Activated CD8-positive, alpha-beta memory T cell treated with anti-CD3 and anti-CD28 coated beads, Interleukin-2, amount 50 U/mL, for 24 hours (primary cell): ENCODE data around the gene CGNL1.

ENCODE experiments used
- DNase-seq: peaks from one replicate; pipeline ENCODE4 v3.0.0-alpha.2; 2020; ENCODE audit errors: extremely low read depth

The CGNL1 gene

DNA sequence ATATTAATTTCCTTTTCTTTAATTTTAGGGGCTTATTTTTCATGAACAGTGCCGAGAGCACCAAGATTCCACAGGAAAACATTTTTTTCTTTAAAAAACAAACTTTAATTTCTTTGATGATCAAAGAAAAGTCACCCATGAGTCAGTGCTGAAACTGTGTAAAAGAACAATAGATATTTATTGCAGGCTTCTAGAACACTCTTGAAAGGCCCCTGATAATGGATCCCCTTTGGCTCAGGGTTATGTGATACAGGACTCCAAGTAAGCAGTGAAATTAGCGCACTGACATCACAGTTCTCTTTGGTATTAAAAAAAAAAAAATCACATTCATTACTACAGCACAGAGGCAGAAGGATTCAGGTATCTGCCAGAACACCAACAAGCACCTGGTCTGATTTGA is 149.3 kb downstream of the CGNL1 start:
- no peak for DNase-seq

DNA sequence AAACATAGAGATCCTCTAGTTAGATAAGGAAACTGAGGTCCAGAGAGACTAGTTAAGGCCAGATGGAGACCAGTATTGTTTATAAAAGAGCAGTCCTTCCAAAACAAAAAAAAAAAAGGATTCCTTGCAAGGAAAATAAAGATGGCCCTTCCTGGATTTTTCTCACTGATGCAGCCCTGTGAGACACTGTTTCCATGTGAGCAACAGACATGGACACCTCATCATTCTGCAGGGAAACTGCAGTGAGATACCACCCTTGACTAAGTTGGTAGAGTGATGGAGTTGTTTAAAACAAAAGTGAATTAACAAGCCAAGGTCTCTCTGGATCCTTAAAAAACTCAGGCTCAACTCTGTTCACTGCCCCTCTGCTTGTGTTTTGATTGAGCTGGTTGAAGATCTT is 149.8 kb downstream of the CGNL1 start:
- no peak for DNase-seq

DNA sequence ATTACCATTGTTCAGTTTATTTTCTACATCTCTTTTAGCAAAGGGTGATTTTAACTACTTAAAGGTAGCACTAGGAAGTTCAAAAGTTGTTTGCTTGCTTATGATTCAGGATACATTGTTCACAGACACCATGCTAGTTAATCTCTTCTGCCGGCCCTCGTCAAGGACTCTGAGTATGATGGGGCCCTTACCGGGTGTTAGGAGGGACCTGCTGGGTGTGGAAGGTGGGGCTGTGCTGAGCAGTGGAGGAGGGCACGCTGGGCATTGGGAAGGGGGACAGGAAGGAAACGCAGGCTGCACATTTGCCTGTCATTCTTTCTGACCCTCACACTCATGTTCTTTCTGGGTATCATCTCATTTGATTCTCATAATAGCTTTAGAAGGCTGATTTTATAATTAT is 150.3 kb downstream of the CGNL1 start:
- no peak for DNase-seq

DNA sequence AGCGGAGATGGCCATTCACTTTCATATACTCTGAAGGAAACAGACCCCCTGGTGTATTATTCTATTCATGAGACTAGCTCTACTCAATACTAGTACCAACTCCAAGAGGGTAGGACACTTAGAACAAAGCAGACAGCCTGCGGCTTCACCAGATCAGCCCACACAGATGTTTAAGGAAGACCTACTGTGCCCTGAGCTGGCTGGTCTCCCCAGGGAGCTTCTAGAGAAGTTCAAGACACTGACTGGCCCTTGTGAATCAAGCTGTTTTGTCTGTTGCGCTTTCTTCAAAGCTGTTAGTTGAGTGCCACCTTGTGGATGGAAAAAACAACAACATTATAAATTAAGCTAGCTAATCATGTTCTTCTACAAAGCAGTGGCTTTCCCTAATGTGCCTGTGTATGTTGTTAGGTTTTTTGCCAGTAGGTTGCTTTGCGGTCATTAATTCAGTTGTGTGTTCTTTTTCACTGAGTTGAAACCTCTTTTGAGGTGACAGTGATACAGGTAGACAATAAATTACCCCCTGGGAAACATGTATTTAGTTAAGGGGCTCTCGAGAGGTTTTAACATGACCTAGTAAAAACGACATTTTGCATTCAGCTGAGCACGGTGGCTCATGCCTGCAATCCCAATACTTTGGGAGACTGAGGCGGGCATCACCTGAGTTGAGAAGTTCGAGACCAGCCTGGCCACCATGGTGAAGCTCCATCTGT is 151.2 kb downstream of the CGNL1 start:
- DNase-seq, result no peak

DNA sequence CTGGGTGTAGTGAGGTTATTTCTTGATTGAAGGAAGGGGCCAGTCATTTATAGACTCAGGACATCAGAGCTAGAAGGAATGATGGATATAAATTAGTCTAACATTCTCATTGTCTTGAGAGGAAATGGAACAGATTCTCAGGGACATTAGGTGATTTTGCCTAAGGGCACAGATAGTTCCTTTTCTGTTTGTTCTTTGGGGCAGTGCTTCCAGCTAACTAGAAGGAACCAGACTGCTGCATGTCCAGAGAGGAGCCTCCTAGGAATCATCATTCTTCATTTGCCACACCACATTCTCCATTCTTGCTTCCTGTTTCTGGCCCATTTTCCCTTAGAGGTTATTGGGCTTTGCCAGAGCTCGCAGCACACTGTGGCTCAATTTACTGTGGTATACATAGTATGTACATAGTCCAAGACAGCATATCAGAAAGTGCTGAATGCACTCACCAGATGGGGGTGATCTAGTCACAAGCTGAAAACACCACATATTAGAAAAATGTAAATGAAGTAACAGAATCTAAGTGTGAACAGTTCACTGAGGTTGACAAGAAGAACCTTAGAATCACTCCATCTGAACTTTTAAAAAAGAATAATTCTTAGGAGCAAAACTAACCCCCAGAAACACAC is 152.7 kb downstream of the CGNL1 start:
- no peak for DNase-seq

DNA sequence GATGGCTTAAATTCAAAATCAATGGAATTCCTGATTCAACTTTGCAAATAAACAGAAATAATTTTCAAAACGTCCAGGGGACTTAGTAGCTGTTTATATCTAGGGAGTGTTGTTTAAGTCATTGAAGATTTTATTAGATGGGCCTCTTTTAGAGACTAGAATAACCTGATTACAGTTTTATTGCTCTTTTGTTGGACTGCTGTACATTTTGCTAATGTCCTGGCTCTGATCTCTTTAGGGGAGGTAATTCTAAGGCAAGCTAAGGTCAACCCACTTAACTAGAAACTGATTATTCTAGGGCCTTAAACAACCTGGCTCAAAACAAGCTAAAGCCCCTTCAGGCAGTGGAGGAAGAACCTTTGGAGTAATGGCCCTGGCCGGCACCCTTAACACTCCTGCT is 153.4 kb downstream of the CGNL1 start:
- no peak for DNase-seq

DNA sequence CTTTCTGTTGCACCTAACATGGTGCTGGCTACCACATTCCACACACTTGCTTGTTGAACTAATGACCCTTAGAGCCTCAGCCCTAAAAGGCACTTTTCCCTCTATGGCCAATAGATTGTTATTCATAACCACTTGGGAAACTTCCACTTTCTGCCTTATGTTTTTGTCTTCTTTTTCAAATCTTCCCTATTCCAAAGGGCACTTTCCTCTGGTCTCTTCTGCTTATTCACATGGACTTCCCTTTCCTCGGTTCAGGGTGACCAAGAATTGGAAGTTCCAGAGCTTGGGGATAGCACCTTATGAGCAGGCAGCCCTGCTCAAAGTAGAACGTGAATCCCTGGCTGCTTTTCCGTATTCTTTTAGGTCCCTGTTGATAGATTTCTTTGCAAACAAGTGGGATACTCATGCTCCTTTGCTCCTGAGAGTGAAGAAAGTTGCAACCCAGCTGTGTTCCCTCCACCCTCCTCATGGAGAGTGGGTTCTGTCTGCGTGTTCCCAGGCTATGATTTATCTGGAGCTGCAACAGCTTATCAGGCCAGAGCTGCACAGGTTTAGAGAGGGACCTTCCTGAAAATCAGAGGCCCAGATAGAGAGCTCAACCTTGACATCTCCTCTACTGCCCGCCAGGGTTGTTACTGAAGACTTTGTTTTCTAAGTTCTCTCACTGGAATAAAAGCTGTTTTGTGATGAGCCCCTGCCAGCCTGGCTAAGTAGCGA is 156.6 kb downstream of the CGNL1 start:
- no peak for DNase-seq

DNA sequence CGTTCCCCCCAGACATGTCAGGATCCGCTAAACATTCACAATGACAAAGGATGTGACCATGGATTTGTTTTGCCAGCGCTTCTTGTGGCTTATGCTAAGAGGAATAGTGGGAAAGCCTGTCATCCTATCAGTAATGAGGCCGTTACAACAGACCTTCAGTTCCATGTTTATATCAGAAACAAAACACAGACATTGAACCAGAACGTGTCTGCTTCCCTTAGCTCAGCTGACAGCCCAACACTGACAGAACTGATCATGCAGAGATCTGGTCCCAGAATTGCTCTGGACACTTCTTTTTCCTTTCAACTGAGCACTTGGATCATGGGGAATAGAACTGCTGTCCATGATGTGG is 157.1 kb downstream of the CGNL1 start:
- DNase-seq, result no peak

DNA sequence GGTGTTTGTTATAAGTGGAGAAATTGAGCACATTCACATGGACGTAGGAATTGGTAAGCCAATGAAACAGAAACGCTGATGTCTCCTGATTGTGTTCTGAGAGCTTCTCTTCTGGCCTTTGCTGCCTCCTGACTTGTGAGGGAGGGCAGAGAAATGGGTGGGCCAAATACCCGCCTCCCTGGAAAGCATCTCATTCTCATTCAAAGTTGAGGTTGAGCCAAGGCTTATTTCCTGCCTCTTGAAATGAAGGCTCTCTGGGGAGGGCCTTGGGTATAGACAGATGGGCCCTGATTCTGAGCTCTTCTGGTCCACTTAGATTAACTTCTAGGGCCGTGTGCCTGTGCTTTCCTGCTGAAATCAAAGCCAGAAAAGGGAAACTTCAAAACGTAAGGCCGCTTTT is 158.0 kb downstream of the CGNL1 start:
- DNase-seq, result no peak

DNA sequence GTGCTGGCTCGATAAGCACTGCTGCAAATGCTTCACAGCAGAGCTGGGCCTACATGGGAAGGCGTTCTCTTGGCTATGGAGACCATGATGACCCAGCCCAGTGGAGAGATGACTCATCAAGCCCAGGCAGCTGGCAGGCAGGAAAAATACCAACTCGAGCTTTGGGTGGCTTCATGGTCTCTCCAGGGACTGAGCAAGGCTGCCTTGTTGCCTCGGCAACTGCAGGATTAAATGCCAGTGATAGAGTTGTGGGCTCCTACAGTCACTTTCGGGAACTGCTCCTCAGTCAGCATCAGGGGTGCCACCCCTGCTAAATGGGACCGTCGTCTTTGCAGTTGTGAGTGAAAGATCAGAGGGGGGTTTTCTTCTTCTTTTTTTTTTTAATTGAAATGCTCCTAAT is 160.8 kb downstream of the CGNL1 start:
- no peak for DNase-seq

DNA sequence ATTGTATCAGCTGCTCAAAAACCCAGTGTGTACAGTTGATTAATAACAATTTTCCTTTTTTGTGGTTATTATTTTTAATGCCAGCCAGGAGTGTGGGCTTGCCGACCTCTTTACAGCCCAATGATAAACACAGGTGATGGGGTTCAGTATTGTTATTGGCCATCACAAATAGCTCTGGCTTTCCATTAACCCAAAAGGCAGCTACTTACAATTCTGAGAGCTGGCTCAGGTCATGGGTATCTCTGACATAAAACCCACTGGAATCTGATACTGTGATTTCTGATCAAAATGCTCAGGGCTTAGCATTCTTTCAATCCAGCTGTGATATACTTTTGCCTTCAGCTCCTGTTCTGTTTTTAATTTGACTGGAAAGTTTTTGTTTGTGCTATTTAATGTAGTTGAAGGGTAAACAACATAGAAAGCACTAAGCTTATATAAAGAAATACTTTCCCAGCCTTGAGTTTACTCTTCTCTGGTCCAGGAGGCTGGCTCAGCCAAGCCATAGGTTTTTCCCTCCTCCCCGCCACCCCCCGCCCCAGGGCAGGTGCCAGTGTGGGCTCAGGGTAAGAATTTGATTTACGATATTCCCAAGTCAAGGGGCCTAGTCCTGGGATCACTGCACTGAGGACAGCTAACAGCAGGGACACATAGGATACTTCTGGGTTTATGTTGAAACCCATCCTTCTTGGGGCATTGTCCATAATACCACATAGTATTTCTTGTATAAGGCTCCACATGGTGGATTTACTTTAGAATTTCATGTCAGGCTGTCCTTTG is 161.4 kb downstream of the CGNL1 start:
- no peak for DNase-seq

DNA sequence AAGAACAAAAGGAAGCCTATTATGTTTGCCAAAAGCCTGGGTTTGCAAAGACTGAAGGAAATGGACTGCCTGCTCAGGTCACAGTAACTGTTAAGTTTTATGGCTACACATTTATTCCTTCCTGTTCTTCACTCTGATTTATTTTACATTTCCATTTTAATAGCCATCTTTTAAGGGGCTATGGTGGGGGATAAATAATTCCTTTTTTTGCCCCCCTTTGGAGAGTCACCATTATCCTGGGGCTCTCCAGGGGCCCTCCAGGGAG is 161.9 kb downstream of the CGNL1 start:
- DNase-seq, result no peak

DNA sequence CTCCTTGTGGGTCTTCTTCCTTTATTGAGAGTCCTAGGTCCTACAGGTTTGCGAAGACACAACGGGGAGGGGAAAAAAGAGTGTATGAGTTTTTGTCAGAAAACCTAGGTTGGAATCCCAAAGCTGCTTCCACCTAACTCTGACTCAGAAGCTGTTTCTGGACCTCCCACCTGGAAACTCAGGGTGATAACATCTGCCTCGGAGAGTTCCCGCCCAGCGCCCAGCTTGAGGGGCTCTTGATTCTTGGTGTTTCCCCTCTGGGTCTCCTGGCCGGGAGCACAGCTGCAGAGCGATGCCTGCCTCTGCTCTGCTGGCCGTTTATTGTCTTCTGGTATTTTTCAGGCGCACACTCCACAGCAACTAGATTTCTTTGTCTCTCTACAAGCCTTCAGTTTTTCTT is 162.5 kb downstream of the CGNL1 start:
- no peak for DNase-seq

DNA sequence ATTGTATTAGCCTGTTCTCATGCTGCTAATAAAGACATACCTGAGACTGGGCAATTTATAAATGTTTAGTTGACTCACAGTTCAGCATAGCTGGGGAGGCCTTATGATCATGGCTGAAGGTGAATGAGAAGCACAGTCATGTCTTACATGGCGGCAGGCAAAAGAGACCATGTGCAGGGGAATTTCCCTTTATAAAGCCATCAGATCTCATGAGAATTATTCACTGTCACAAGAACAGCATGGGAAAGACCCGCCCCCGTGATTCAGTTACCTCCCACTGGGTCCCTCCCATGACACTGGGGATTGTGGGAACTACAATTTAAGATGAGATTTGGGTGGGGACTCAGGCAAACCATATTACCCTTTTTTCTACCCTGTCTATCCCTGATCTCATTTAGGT is 163.9 kb downstream of the CGNL1 start:
- no peak for DNase-seq

DNA sequence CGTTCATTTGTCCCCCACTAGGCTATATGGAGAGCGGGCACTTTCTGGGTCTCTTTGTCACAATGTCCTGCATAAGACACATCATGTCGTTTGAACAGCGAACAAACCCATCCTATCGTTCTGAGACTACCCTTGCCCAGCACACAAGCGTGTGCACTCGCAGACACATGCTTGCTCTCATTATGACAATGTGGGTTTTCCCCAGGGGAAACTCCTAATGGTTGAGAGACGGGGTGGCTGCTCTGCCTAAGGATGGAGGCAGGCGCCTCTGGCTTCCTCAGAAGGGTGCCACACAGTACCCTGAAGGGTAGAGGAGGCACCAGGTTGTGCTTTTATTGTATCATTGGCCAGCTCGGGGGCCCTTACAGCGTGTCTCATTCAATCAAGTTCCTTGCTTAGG is 164.4 kb downstream of the CGNL1 start:
- DNase-seq, result no peak

DNA sequence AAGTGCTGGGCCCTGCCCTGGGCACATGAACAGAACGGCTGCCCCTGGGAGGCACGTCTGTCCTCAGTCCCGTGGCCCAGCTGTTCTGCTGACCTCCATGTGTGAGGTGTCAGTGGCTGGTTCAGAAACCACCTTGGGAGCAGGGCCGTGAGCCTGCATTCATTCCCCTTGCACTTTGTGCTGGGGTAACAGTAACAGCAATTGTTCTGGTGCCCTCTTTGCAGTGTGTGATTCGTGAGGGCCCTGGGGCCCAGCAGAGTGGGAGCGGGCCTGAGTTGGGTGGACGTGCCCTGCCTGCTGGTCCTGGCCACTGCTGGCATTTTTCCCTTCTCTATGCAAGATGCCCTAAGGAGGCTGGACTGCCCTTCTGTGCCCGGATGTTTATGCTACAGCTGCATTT is 165.0 kb downstream of the CGNL1 start:
- no peak for DNase-seq

DNA sequence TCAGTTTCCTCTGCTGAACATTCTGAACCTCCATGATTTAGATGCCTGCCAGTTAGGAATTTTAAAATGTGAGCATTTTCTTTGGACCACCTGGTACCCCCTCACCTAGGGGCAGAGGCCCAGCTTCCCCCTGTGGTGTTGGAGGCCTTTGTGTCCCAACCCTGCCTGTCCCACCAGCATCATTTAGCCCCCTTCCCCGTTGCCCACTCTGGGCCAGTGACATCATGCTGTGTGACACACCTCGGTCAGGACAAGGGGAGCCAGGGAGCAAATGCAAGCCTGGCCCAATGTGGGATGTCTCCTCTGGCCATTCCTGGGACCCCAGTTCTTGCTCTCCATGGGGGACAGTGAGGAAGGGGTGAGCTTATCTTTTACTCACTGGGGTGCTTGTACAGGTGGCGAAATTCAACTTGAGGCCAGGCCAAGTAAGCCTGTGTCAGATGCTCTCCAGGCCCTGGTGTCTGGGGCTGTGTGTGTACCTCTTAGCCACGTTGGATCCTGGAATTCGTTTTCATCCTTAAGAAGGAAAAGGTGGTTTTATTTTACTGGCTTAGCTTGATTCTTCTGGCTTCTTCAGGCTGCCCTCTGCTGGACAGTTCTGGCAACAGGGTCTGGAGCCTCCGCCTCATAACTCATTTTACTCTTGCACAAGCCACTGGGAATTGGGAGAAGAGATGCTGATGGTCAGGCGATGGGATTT is 165.7 kb downstream of the CGNL1 start:
- no peak for DNase-seq

DNA sequence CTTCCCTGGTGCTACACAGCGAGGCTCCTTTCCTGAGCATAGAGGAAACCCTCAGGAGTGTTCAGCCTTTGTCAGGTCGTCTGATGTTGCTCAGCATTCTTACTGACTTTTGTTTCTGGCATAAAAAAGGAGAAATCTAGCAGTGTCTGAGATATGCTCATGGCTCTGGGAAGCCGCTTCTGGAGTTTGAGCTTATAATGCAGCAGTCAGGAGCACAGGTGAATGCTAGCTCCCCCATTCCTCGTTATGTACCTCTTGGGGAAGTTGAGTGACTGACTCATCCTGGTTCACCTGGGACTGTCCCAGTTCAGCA is 166.2 kb downstream of the CGNL1 start:
- no peak for DNase-seq

DNA sequence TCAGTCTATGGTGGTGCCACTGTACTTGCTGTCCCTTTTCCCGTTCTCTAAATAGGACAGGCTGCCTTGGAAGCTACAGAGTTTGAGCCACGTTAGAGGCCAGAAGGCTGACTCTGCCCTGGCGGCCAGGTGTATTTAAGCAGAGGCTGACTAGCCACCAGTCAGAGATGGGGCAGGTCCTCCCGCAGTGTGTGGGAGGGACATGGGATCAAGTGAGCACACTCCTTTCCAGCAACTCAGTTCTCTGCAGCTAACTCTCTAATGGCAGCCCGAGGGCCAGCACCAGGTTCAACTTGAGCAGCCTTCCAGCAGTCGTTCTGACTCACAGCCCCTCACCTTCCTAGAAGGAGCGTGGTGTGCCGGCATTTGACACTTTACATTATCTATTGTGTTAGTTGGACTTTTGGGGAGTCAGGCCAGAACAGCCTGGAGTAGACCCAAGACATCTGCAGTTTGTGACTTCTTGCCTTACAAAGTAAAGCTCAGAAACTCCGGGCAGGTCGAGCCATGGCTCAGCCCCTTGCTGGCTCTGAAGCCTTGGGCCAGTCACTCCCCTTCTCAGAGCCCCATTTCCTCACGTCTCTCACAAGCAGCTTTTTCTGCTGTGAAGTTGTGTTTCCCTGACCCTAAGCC is 168.7 kb downstream of the CGNL1 start:
- DNase-seq, result no peak

DNA sequence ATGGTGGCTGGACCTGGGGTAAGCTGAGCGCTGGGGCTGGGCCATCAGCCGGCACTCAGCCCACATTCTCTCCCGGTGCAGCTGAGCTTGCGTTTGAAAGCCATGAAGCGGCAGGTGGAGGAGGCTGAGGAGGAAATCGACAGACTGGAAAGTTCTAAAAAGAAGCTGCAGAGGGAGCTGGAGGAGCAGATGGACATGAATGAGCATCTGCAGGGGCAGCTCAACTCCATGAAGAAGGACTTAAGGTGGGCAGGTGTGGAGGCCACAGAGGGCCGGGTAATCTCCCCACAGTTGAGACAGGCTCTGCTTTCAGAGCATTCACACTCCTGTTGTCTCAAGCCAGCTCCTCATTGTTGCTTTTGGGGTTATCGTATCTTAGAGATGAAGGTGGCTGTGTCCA is 169.7 kb downstream of the CGNL1 start:
- no peak for DNase-seq

DNA sequence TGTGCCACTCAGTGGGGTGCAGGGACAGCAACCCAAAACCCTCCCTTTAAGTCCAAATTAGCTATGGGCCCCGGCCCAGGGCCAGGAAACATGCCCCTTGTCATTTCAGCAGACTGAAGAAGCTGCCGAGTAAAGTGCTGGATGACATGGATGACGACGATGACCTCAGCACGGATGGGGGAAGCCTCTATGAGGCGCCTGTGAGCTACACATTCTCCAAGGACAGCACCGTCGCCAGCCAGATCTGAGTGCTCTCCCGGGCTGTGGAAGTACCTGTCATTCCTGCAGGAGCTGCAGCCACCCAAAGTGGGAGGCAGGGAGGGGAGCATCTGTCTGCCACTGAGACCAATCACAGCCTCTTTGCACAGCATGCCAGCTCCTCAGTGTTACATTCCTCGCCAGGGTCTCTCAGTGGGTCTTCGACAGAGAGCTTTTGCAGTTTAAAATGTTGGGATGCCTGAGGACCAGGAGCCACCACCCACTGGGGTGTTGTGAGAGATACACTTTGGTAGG is 171.0 kb downstream of the CGNL1 start:
- DNase-seq, result no peak

DNA sequence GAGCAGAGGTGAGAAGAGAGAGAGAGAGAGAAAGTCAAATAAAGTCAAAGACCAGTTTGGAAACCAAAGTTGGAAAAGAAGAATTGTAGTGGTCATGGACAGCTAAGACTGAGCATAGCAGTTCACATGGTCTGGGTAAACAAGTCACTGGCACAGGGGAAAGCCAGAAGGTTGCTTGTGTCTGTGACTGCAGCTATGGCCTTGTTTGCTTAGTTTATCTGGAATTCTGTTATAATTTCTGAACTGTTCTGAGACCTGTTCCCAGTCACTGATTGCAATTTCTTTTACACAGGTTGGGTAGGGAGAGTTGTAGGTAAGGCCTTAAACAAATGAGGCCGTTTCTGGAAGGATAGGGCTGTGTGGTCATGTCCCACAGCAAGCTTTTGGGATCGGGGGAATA is 172.0 kb downstream of the CGNL1 start:
- DNase-seq, result no peak
